GM19043 (cell line): Measurements from ENCODE around the gene CABLES2.
"Not testable (repeated sequence)": the region's sequence is repeated elsewhere in the genome, so short reads cannot be mapped to it uniquely, and the experiment has no call there.

Source experiments
- ATAC-seq: cut with Tn5 transposase; IDR thresholded peaks from one replicate; pipeline ENCODE4 v1.9.1; 2021; ENCODE audit warnings: low read depth; ENCODE audit not compliant: unreplicated experiment

The CABLES2 gene

DNA sequence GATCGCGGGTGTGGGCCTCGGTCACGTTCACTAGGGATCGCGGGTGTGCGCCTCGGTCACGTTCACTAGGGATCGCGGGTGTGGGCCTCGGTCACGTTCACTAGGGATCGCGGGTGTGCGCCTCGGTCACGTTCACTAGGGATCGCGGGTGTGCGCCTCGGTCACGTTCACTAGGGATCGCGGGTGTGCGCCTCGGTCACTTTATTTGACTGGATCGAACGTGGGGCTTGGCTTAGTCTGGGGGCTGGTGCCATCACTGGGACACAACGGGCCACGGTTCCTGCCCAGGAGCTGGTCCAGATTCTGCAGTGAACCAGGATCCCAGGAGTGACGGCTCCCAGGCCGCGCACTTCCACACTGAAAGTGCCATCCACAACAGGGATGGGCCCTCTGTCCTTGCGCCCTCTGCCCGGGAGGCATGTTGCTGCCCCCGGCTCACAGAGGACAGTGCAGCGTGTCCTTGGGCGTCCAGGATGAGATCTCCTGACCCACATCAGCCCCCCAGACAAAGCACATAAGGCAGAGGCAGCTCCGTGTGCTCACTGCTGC, 33.4 kb downstream of the CABLES2 start:
- not testable (repeated sequence) for ATAC-seq

DNA sequence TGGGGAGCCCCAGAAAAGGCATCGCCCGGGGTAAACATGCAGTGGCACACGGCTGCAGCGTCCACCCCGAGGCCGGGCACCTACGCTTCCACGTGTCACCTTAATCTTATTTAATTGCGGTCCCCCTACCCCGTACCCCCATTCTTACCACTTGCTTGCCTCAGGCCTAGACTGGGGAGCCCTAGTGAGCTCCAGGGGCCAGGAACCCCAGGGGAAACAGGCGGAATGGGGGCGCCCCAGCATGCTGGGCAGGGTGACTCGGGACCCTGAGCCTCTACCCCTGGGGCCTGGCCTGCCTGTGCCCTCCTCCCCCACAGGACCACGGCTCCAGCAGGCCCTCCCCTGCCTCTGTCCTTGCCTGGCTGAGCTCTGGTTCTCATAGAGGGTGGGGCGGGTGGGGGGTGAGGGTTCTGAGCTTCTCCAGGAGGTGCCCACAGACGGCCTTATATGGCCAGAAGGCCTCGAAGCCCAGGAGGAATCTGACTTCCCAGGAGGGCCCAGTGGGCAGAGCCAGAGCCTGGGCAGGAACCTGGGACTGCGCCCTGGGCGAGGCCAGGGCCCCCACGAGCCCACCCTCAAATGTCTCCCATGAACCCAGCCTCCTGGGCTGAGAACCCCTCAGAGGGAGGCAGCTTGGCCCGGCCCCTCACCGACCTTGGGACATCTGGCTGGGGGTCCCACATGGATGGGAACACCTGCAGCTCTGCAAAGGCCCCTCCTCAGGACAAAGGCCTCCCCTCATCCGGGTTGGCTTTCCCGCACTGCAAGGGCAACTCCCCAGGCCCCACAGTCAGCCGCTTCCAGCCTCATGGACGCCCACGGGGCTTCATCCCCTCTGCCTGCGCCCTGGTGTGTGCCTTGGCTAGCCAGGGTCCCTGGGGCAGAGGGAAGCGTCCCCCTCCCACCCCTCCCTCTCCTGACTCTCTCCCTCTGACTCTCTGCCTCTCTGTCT, 34.8 kb downstream of the CABLES2 start:
- ATAC-seq: no peak

DNA sequence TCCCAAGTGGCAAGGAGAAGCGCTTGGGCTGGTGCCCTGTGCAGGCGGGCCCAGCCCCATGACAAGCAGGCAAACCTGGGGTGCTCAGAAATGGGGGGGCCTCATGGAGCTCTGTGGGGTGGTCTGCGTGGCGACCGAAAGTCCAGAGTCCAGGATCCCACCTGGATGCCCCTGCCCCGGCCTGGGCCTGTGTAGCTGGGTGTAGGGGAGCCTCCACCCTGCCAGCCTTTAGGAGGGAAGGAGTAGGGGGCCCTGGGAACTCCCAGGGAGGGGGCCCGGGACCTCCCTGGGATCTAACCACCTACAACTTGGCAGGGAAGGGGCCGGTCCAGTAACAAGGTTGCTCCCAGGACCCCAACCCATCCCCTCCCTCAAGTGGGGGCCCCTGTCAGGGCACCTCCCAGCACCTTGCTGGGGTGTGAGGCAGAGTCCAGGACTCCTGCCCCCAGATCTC, 35.5 kb downstream of the CABLES2 start:
- ATAC-seq: no peak

- ATAC-seq: no peak
Observed at GRCh38 chr20:62370807-62371587, 36.1 kb downstream of the CABLES2 start.

GRCh38 chr20:62370115-62370806, 36.8 kb downstream of the CABLES2 start:
- ATAC-seq: no peak

DNA sequence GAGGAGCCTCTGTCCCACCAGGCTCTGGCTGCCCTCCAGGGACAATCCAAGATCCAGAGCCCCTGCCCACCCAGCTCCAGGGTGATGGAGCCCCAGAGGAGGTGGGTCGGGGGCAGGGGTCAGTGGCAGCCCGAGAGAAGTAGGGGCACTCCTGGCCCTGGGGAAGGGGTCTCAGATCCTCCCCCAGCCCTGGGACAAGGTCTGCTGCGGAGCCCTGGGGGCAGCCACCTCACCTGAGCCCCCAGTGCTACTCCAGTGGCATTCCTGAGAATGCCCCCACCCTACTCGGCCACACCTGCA, 37.3 kb downstream of the CABLES2 start:
- no peak for ATAC-seq

DNA sequence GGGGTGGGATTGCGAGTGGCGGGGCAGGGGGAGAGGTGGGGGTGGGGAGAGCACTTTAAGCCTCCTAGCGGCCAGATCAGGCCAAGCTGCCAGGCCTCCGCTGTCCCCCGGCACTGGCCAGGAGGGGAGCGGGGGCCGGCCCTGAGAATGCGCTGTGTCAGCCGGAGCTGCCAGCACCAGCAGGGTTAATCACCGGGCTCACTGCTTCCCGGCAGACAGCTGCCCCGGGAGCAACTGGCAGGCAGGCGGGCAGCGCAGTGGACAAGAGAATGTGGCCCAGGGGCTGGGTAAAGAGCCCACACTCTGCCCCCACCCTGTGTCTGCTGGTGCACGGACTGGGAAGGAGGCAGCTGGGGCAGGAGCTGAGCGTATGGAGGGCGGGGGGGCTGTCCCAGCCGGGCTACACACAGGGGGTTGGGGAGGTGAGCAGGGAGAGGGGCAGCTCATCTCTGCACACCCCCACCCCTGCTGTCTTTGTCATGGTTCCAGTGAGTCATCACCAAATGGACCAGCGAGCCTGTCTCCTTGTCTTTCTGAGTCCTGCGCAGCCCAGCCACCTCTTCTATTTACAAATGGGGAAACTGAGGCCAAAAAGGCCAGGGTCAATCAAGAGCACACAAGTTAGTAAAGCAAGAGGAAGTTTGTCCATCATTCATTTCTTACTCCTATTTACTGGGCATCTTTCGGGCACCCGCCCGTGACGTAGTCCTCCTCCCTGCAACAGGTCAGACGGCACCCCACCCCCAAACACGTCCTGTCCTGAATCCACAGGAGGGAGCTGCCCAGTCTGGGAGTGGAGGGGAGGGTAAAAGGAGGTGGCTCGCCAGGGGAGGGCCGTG, 37.9 kb downstream of the CABLES2 start:
- ATAC-seq: no peak

GRCh38 chr20:62368392-62368975, 38.6 kb downstream of the CABLES2 start:
- ATAC-seq: no peak

DNA sequence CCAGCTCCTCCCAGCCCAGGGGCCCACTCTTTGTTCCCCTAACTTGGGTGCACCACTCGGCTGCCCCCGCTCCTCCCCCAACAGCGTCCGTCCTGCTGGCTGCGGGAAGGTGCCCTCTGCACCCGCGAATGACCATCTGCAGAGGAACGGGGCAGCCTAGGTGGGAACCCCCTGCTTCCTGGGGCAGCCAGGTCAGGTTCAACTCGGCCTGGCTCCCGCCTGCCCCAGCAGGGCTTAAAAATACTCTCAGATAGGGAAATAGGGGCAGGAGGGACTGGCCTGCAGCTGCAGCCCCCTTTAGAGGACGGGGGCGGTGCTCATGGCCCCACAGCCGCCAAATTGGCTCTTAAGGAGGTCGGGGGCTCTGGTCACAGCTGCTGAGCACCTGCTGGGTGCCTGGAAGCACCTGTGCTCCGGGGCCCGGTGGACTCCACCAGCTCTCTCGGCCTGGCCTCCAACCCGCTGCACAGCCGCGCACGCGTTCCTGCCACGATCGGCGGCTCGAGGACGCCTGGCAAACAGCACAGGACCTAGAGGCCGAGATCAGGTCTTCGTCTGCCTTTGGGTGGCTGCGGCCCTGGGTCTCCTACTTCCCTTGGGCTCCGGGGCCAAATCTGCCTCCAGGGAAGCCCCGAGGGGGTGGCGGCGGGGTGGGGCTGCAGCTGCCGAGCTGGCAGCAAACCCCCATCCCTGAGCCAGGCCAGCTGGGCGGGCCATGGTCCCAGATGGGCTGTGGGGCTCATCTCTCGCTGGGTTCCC, 39.3 kb downstream of the CABLES2 start:
- no peak for ATAC-seq

- no peak for ATAC-seq
Observed at GRCh38 chr20:62367136-62367632, 39.9 kb downstream of the CABLES2 start, which contains the start of gene LAMA5. Gene LAMA5 (minus strand): TSS chr20:62367312. CDS start chr20:62367245, 67 bp downstream.

GRCh38 chr20:62366370-62367135, 40.5 kb downstream of the CABLES2 start:
- ATAC-seq: no peak

GRCh38 chr20:62365814-62366369, 41.2 kb downstream of the CABLES2 start:
- no peak for ATAC-seq

DNA sequence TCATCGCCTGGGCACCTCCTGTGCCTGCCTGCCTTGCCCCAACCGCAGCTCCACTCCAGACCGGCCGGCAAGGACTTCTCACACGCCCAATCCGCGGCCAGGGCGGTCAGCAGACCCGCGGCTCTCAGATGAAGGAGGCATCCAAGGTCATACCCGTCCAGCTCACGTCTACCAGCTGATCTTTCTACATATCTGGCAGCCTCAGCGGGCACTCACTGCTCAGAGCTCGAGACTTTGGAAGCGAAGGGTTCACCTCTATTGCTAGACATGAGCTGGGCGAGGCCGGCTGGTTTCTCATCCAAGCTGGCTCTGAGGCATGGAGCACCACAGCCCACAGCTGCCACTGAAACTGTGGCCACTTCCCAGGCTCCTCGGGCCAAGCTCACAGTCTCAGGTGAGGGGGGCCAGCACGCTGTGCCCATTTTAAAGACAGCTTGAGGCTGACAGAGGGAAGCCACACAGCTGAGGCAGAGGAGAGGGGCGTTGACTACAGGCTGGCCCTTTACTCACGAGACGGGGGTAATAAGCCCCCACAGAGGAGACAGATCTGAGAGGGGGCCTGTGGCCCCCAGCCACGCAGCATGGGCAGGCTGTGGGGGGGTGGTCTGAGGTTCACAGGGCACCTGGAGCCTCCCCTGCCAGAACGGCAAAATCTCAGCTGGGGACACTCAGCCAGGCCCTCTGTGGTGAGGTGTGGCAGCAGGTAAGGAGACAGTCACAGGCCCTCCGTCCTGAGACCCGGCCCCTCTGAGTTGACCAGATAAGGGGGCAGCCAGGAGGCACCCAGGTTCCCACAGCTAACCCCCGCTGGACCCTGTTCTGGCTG, 42.0 kb downstream of the CABLES2 start:
- no peak for ATAC-seq

DNA sequence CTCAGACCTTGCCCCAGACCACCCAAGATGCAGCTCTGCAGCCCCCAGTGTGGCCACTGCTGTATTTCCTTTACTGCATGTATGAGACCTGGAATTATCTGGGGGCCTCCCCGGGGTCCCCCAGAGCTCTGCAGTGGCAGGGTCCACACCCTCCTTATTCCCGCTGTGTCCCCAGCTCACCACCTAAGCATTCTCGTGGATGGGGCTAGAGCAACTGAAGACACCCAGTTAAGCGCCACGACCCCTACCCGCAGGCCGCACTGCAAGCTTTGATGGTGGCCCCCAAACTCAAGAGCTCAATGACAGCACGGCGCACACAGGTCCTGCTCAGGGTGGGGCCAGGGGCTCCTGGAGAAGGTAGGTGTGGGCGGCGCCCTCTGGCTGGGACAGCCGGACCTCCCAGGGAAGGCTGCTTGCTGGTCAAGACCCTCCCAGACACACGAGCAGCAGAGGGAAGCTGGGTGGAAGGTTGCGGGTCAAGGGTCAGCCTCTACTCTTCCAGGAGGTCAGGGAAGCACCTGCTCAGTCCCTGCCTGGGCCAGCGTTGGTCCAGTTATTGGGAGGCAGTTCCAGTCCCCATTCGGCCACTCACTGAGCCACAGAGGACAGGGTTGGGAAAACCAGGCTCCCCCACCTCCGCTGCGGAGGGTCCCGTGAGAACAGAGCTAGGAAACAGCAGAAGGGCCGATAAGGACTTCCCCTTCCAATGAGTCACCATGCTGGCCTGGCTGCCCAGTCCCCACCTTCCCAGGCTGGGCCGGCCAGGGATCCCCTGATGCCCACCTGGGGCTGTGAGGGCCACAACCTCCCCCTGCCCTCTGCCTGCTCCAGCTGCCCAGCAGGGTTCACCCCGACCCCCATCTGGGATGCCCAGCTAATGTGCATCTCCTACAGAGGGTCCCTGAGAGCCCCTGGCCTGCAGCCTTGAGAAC, 42.9 kb downstream of the CABLES2 start:
- no peak for ATAC-seq
